ENCODE measurements around the gene ZBTB22. TPM values are rescaled to one million over a fixed set of nuclear protein-coding genes. Genes with fewer than 3 reads are reported as not detected.
"Not testable (repeated sequence)": the region's sequence is repeated elsewhere in the genome, so short reads cannot be mapped to it uniquely, and the experiment has no call there.

ZBTB22 gene
- total RNA-seq, 1 experiment from 2014 or later: 4.9 TPM

- H3K9ac ChIP-seq (ENCODE audit: low read length): no peak overlapping the region
- no peaks in the 10 kb centered on the region for H3K4me1 ChIP-seq (ENCODE audit: low read length)
- H3K4me2 ChIP-seq (ENCODE audit: low read depth, low read length, poor library complexity, severe bottlenecking): no peak overlapping the region
- H3K27me3 ChIP-seq (ENCODE audit: low read length): no peaks in the 10 kb centered on the region
- H3K4me3 ChIP-seq (ENCODE audit: low read length): no peak overlapping the region
- H2AFZ ChIP-seq (ENCODE audit: low read length): no peak overlapping the region
- H3K36me3 ChIP-seq (ENCODE audit: insufficient read depth, low read length): no peaks in the 10 kb centered on the region
- H3K79me2 ChIP-seq (ENCODE audit: low read length): no peaks in the 10 kb centered on the region
- no peak for DNase-seq
- H3K9me2 ChIP-seq (replicated peaks; ENCODE audit: insufficient read depth, low read length): no peaks in the 10 kb centered on the region
- no peaks in the 10 kb centered on the region for H4K20me1 ChIP-seq (ENCODE audit: insufficient read depth, low read depth, low read length)
- no peaks in the 10 kb centered on the region for H3K9me3 ChIP-seq (ENCODE audit: low read length)
- H3K27ac ChIP-seq (ENCODE audit: low read length): no peak overlapping the region
Measured at GRCh38 chr6:33356295-33356694, 38.8 kb upstream of the ZBTB22 start.

- not testable (repeated sequence) for H3K36me3 ChIP-seq (ENCODE audit: insufficient read depth, low read length); H3K9me3 ChIP-seq (ENCODE audit: low read length); H2AFZ ChIP-seq (ENCODE audit: low read length); H3K9ac ChIP-seq (ENCODE audit: low read length); DNase-seq; H4K20me1 ChIP-seq (ENCODE audit: insufficient read depth, low read depth, low read length); H3K9me2 ChIP-seq (replicated peaks; ENCODE audit: insufficient read depth, low read length); H3K27ac ChIP-seq (ENCODE audit: low read length); H3K4me3 ChIP-seq (ENCODE audit: low read length); H3K27me3 ChIP-seq (ENCODE audit: low read length); H3K4me2 ChIP-seq (ENCODE audit: low read depth, low read length, poor library complexity, severe bottlenecking); H3K4me1 ChIP-seq (ENCODE audit: low read length); H3K79me2 ChIP-seq (ENCODE audit: low read length)
Measured at GRCh38 chr6:33355860-33356259, 38.3 kb upstream of the ZBTB22 start.

GRCh38 chr6:33347816-33348215, 30.3 kb upstream of the ZBTB22 start:
- Histone ChIP-seq H3K27me3 (ENCODE audit: low read length) (no peaks in the 10 kb centered on the region), H4K20me1 (ENCODE audit: insufficient read depth, low read depth, low read length) (no peaks in the 10 kb centered on the region), H3K36me3 (ENCODE audit: insufficient read depth, low read length) (no peaks in the 10 kb centered on the region), H2AFZ (ENCODE audit: low read length) (no peak overlapping the region), H3K4me3 (ENCODE audit: low read length) (no peak overlapping the region), H3K4me1 (ENCODE audit: low read length) (peaks cover 17% of the 10 kb centered on the region), H3K4me2 (ENCODE audit: low read depth, low read length, poor library complexity, severe bottlenecking) (no peak overlapping the region), H3K9me3 (ENCODE audit: low read length) (no peaks in the 10 kb centered on the region), H3K9me2 (replicated peaks; ENCODE audit: insufficient read depth, low read length) (no peaks in the 10 kb centered on the region), H3K79me2 (ENCODE audit: low read length) (no peaks in the 10 kb centered on the region), H3K27ac (ENCODE audit: low read length) (no peak overlapping the region), H3K9ac (ENCODE audit: low read length) (no peak overlapping the region)
- DNase-seq: no peak

- not testable (repeated sequence) for H3K4me2 ChIP-seq (ENCODE audit: low read depth, low read length, poor library complexity, severe bottlenecking); H3K27ac ChIP-seq (ENCODE audit: low read length); H4K20me1 ChIP-seq (ENCODE audit: insufficient read depth, low read depth, low read length); H3K9me3 ChIP-seq (ENCODE audit: low read length); H2AFZ ChIP-seq (ENCODE audit: low read length); H3K27me3 ChIP-seq (ENCODE audit: low read length); H3K79me2 ChIP-seq (ENCODE audit: low read length); H3K36me3 ChIP-seq (ENCODE audit: insufficient read depth, low read length); H3K4me3 ChIP-seq (ENCODE audit: low read length); H3K9me2 ChIP-seq (replicated peaks; ENCODE audit: insufficient read depth, low read length); H3K9ac ChIP-seq (ENCODE audit: low read length); DNase-seq
- peaks cover 17% of the 10 kb centered on the region for H3K4me1 ChIP-seq (ENCODE audit: low read length)
Measured at GRCh38 chr6:33346972-33347371, 29.4 kb upstream of the ZBTB22 start.

- DNase-seq: peak; percentile 92
- peaks cover 17% of the 10 kb centered on the region for H3K4me1 ChIP-seq (ENCODE audit: low read length)
- H3K36me3 ChIP-seq (ENCODE audit: insufficient read depth, low read length): no peaks in the 10 kb centered on the region
- H4K20me1 ChIP-seq (ENCODE audit: insufficient read depth, low read depth, low read length): no peaks in the 10 kb centered on the region
- peak overlapping the region; percentile 81; the same call in 1 of the 2 replicates for H2AFZ ChIP-seq (ENCODE audit: low read length)
- H3K4me2 ChIP-seq (ENCODE audit: low read depth, low read length, poor library complexity, severe bottlenecking): peak overlapping the region; percentile 68
- peak overlapping the region; percentile 35; the same call in 1 of the 2 replicates for H3K4me3 ChIP-seq (ENCODE audit: low read length)
- peak overlapping the region; percentile 52 for H3K9ac ChIP-seq (ENCODE audit: low read length)
- H3K9me3 ChIP-seq (ENCODE audit: low read length): no peaks in the 10 kb centered on the region
- H3K9me2 ChIP-seq (replicated peaks; ENCODE audit: insufficient read depth, low read length): no peaks in the 10 kb centered on the region
- H3K79me2 ChIP-seq (ENCODE audit: low read length): no peaks in the 10 kb centered on the region
- H3K27me3 ChIP-seq (ENCODE audit: low read length): no peaks in the 10 kb centered on the region
- H3K27ac ChIP-seq (ENCODE audit: low read length): no peak overlapping the region
Measured at GRCh38 chr6:33344701-33345697, 27.5 kb upstream of the ZBTB22 start.

GRCh38 chr6:33343953-33344611, 26.5 kb upstream of the ZBTB22 start:
- Histone ChIP-seq H3K27ac (ENCODE audit: low read length) (no peak overlapping the region), H3K9me2 (replicated peaks; ENCODE audit: insufficient read depth, low read length) (no peaks in the 10 kb centered on the region), H3K9ac (ENCODE audit: low read length) (no peak overlapping the region), H3K36me3 (ENCODE audit: insufficient read depth, low read length) (no peaks in the 10 kb centered on the region), H3K4me1 (ENCODE audit: low read length) (peaks cover 17% of the 10 kb centered on the region), H3K79me2 (ENCODE audit: low read length) (no peaks in the 10 kb centered on the region), H3K4me3 (ENCODE audit: low read length) (no peak overlapping the region), H3K27me3 (ENCODE audit: low read length) (no peaks in the 10 kb centered on the region), H3K4me2 (ENCODE audit: low read depth, low read length, poor library complexity, severe bottlenecking) (peak overlapping the region; percentile 68), H2AFZ (ENCODE audit: low read length) (peak overlapping the region; percentile 54; the same call in 1 of the 2 replicates), H3K9me3 (ENCODE audit: low read length) (no peaks in the 10 kb centered on the region), H4K20me1 (ENCODE audit: insufficient read depth, low read depth, low read length) (no peaks in the 10 kb centered on the region)
- DNase-seq: no peak

GRCh38 chr6:33343606-33343952, 26.0 kb upstream of the ZBTB22 start:
- H3K9me2 ChIP-seq (replicated peaks; ENCODE audit: insufficient read depth, low read length); DNase-seq; H3K36me3 ChIP-seq (ENCODE audit: insufficient read depth, low read length); H3K4me3 ChIP-seq (ENCODE audit: low read length); H3K9ac ChIP-seq (ENCODE audit: low read length); H4K20me1 ChIP-seq (ENCODE audit: insufficient read depth, low read depth, low read length); H3K27ac ChIP-seq (ENCODE audit: low read length); H3K79me2 ChIP-seq (ENCODE audit: low read length); H3K4me2 ChIP-seq (ENCODE audit: low read depth, low read length, poor library complexity, severe bottlenecking); H3K27me3 ChIP-seq (ENCODE audit: low read length); H3K9me3 ChIP-seq (ENCODE audit: low read length): not testable (repeated sequence)
- H2AFZ ChIP-seq (ENCODE audit: low read length): 0 out of 2 replicates have a peak overlapping the region, but pooled peaks have one; percentile 54
- H3K4me1 ChIP-seq (ENCODE audit: low read length): peaks cover 17% of the 10 kb centered on the region

GRCh38 chr6:33339193-33339592, 21.6 kb upstream of the ZBTB22 start:
- Histone ChIP-seq H3K9me3 (ENCODE audit: low read length) (no peaks in the 10 kb centered on the region), H3K9ac (ENCODE audit: low read length) (no peak overlapping the region), H3K27me3 (ENCODE audit: low read length) (no peaks in the 10 kb centered on the region), H3K4me2 (ENCODE audit: low read depth, low read length, poor library complexity, severe bottlenecking) (no peak overlapping the region), H3K79me2 (ENCODE audit: low read length) (no peaks in the 10 kb centered on the region), H3K4me3 (ENCODE audit: low read length) (no peak overlapping the region), H3K4me1 (ENCODE audit: low read length) (peaks cover 4% of the 10 kb centered on the region), H3K9me2 (replicated peaks; ENCODE audit: insufficient read depth, low read length) (no peaks in the 10 kb centered on the region), H4K20me1 (ENCODE audit: insufficient read depth, low read depth, low read length) (no peaks in the 10 kb centered on the region), H2AFZ (ENCODE audit: low read length) (no peak overlapping the region), H3K36me3 (ENCODE audit: insufficient read depth, low read length) (no peaks in the 10 kb centered on the region), H3K27ac (ENCODE audit: low read length) (no peak overlapping the region)
- no peak for DNase-seq

Data from Karpas-422 (cell line).